ENCODE measurements around the gene GRAMD4.

GRCh38 chr22:46655861-46656608, 35.8 kb downstream of the GRAMD4 start:
- TF ChIP-seq EZH2 (IDR thresholded peaks at IDR 0.05; ENCODE audit: borderline replicate concordance, insufficient read depth, low read depth, low read length, poor library complexity, severe bottlenecking), result no peak
- no peak for TF ChIP-seq CTCF (IDR thresholded peaks at IDR 0.05)

All from B cell (primary cell).